ENCODE results near the gene ELP4. TPM values are rescaled to one million over a fixed set of nuclear protein-coding genes. Genes with fewer than 3 reads are reported as not detected.

Gene ELP4
- total RNA-seq, 1 experiment from 2014 or later: 21.4 TPM

DNA sequence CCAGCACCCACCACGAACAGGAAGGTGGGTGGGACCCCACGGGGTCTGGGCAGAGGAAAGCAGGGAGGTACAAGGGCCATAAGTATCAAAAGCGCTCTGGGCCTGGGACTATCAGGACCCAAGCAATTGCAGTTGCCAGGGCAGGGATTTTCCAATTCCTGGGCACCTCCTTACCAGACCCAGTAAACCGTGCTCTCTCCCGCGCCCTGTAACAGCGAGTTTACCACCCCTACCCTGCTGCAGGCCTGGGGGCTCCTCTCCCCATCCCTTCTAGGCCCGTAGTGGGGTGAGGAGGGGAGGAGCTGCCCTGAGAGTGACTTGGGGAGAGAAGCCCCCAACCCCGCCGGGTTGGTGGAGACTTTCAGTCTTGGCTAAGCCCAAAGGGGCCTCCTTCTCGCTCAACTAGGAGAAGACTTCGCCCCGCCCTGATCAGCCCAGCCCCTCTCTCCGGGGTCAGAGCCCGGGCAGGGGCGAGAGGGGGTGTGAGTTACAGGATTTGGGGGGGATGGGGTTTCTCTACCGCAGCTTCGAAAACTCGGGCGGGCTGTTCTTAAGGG, 296.1 kb downstream of the ELP4 start:
- Histone ChIP-seq H2AFZ (ENCODE audit: low read depth, low read length, poor library complexity, severe bottlenecking) (no peak overlapping the region), H3K27ac (ENCODE audit: low read depth, low read length) (no peak overlapping the region), H3K9me2 (ENCODE audit: insufficient read depth) (no peaks in the 10 kb centered on the region), H3K27me3 (ENCODE audit: insufficient read depth, low read length) (no peaks in the 10 kb centered on the region), H4K20me1 (ENCODE audit: insufficient read depth) (no peaks in the 10 kb centered on the region), H3K4me1 (ENCODE audit: control insufficient read depth in 1 of 2, insufficient read depth in 2 of 2, low read length in 2 of 2) (peaks cover 0 to 9% of the 10 kb centered on the region in 2 experiments; a peak in 2 of 4 replicates), H3K79me2 (ENCODE audit: insufficient read depth, low read length) (no peaks in the 10 kb centered on the region), H3K4me2 (ENCODE audit: low read length) (no peak overlapping the region), H3K36me3 (ENCODE audit: control insufficient read depth in 1 of 2, insufficient read depth in 2 of 2, low read length in 2 of 2) (no peaks in the 10 kb centered on the region; a peak in 1 of 4 replicates), H3K9ac (ENCODE audit: low read length) (no peak overlapping the region), H3K9me3 (ENCODE audit: control insufficient read depth in 1 of 2, insufficient read depth in 1 of 2, low read depth in 1 of 2, low read length in 2 of 2) (no peaks in the 10 kb centered on the region), H3K4me3 (replicated peaks in 1 of 2; ENCODE audit: low read depth in 1 of 2, low read length in 2 of 2) (no peak overlapping the region)
- TF ChIP-seq EZH2 (IDR thresholded peaks at IDR 0.05) (no peak), ZNF274 (IDR thresholded peaks at IDR 0.05; ENCODE audit: low read depth, low read length) (no peak), CBX3 (IDR thresholded peaks at IDR 0.05; ENCODE audit: low read depth) (no peak), RAD21 (IDR thresholded peaks at IDR 0.05; ENCODE audit: low read depth) (no peak)
- TF ChIP-seq, protein P1, sequence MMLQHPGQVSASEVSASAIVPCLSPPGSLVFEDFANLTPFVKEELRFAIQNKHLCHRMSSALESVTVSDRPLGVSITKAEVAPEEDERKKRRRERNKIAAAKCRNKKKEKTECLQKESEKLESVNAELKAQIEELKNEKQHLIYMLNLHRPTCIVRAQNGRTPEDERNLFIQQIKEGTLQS (IDR thresholded peaks at IDR 0.05): no peak
- TF ChIP-seq, protein P2, sequence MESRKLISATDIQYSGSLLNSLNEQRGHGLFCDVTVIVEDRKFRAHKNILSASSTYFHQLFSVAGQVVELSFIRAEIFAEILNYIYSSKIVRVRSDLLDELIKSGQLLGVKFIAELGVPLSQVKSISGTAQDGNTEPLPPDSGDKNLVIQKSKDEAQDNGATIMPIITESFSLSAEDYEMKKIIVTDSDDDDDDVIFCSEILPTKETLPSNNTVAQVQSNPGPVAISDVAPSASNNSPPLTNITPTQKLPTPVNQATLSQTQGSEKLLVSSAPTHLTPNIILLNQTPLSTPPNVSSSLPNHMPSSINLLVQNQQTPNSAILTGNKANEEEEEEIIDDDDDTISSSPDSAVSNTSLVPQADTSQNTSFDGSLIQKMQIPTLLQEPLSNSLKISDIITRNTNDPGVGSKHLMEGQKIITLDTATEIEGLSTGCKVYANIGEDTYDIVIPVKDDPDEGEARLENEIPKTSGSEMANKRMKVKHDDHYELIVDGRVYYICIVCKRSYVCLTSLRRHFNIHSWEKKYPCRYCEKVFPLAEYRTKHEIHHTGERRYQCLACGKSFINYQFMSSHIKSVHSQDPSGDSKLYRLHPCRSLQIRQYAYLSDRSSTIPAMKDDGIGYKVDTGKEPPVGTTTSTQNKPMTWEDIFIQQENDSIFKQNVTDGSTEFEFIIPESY (IDR thresholded peaks at IDR 0.05; ENCODE audit: extremely low read depth, insufficient replicate concordance, low read length): no peak
- ChIA-PET CTCF (no interaction called here), POLR2A (no interaction called here), RAD21 (ENCODE audit: low non-redundant PET in 1 of 2, low total read pairs in 2 of 2, uncharacterized antibody in 2 of 2, unreplicated experiment in 2 of 2) (no interaction called here)
- no peak for DNase-seq (ENCODE audit: low read depth, low spot score)
- intact Hi-C loops (cut with micrococcal nuclease): no loop called here
- no peak for ATAC-seq
- BruUV-seq (replicated peaks): no TSS peak

Data from HCT116 (cell line).